DND-41 (cell line): Measurements from ENCODE around the gene MANBA.

Source experiments
- CTCF ChIP-seq: IDR thresholded peaks from 2 replicates; pipeline ENCODE4 v1.5.1; 2012; ENCODE audit warnings: borderline replicate concordance, low read length, moderate library complexity, mild to moderate bottlenecking; ENCODE audit not compliant: poor library complexity, severe bottlenecking; ENCODE audit errors: extremely low read depth
- EZH2 ChIP-seq: IDR thresholded peaks from 3 replicates; pipeline ENCODE4 v1.6.1; 2012; ENCODE audit warnings: borderline replicate concordance, low read depth, mild to moderate bottlenecking, moderate library complexity, low read length, inconsistent platforms; ENCODE audit not compliant: severe bottlenecking

- TF ChIP-seq CTCF (no peak), EZH2 (no peak)
Measured at GRCh38 chr4:102608190-102608589, 152.6 kb downstream of the MANBA start.
